Stimulated activated CD4-positive, alpha-beta T cell treated with anti-CD3 and anti-CD28 coated beads, Interleukin-12 subunit alpha, Interleukin-12 subunit beta, amount 100 ng/mL, for 4 hours (primary cell): Measurements from ENCODE around the gene U2AF1L4.
"Not testable (repeated sequence)": the region's sequence is repeated elsewhere in the genome, so short reads cannot be mapped to it uniquely, and the experiment has no call there.

ENCODE experiments used
- DNase-seq: peaks from one replicate; pipeline ENCODE4 v3.0.0-alpha.2; 2020

U2AF1L4 gene

GRCh38 chr19:35739275-35740107 is 5.7 kb downstream of the U2AF1L4 start:
- DNase-seq, result no peak

GRCh38 chr19:35738887-35739229 is 6.4 kb downstream of the U2AF1L4 start:
- no peak for DNase-seq

DNA sequence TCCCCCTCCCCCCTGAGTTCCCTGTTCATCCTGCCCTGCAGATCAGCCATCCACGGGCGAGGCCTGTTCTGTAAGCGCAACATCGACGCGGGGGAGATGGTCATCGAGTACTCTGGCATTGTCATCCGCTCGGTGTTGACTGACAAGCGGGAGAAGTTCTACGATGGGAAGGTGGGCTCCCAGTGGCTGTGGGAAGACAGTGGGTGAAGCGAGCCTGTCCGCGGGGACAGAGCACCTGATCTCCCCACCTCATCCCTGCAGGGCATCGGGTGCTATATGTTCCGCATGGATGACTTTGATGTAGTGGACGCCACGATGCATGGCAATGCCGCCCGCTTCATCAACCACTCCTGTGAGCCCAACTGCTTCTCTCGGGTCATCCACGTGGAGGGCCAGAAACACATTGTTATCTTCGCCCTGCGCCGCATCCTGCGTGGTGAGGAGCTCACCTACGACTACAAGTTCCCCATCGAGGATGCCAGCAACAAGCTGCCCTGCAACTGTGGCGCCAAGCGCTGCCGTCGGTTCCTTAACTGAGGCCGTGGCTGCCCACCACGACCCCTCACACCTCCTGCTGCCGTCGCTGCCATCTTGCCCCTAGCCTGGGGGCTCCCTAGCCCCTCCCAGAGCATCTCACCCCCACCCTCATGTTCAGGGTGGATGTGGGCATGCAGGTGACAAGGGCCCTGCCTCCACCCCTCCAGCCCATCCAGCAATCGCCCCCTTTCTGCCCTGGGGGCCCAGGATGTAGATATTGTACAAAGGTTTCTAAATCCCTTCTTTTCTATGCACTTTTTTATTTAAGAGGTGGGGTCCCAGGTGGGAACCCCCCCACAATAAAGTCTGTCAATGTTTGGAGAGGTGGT is 7.0 kb downstream of the U2AF1L4 start:
- DNase-seq, result no peak

GRCh38 chr19:35736913-35737886 is 8.0 kb downstream of the U2AF1L4 start:
- no peak for DNase-seq

DNA sequence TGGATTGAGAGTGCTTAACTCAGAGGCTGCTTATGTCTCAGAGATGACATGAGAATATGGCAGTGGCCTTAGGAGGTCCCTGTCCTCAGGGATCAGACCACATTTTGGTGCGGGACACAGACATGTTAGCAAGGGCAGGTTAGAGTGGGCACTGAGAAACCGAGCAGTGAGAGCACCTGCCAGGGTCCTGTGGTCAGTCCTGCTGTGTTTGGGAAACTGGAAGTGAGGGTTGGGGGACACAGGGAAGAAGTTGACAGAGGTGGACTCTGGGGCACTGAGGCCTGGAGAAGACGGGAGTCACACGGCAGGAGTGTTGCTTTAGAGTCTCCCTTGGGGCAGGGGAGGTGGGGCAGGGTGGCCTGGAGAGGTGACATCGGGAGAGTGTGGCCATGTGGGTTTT is 10.3 kb downstream of the U2AF1L4 start:
- DNase-seq, result no peak

- no peak for DNase-seq
Measured at GRCh38 chr19:35734273-35734672, 10.9 kb downstream of the U2AF1L4 start.

DNA sequence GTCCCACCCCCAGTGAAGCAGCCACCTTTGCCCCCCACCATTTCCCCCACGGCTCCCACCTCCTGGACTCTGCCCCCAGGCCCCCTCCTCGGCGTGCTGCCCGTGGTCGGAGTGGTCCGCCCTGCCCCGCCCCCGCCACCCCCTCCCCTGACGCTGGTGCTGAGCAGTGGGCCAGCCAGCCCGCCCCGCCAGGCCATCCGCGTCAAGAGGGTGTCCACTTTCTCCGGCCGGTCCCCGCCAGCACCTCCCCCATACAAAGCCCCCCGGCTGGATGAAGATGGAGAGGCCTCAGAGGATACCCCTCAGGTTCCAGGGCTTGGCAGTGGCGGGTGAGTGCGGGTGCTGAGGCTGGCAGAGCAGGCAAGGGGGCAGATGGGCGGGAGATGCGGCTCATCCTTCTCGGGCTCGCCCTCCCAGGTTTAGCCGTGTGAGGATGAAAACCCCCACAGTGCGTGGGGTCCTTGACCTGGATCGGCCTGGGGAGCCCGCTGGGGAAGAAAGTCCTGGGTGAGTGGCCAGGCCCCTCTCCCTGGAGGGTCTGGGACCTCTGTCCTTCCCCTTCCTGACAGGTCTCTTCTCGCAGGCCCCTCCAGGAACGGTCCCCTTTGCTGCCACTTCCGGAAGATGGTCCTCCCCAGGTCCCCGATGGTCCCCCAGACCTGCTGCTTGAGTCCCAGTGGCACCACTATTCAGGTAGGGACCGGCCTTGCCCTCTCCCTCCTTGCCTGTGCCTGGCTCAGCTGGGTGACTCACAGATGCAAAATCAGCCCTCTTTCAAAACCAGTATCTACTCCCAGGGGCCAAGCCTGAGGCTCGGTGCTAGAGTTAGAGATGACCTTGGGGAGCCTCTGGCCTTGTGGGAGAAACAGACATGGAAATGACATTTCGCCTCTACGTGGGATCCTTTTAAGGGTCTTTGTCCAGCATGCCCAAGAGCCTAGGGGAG is 11.8 kb downstream of the U2AF1L4 start:
- DNase-seq, result no peak

DNA sequence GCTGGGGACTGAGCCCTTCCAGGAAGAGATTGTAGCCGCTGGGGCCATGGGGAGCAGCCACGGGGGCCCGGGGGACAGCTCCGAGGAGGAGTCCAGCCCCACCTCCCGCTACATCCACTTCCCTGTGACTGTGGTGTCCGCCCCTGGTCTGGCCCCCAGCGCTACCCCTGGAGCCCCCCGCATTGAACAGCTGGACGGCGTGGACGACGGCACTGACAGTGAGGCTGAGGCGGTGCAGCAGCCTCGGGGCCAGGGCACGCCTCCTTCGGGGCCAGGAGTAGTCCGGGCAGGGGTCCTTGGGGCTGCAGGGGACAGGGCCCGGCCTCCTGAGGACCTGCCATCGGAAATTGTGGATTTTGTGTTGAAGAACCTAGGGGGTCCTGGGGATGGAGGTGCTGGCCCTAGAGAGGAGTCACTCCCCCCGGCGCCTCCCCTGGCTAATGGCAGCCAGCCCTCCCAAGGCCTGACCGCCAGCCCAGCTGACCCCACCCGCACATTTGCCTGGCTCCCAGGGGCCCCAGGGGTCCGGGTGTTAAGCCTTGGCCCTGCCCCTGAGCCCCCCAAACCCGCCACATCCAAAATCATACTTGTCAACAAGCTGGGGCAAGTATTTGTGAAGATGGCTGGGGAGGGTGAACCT is 12.6 kb downstream of the U2AF1L4 start:
- DNase-seq, result no peak

DNA sequence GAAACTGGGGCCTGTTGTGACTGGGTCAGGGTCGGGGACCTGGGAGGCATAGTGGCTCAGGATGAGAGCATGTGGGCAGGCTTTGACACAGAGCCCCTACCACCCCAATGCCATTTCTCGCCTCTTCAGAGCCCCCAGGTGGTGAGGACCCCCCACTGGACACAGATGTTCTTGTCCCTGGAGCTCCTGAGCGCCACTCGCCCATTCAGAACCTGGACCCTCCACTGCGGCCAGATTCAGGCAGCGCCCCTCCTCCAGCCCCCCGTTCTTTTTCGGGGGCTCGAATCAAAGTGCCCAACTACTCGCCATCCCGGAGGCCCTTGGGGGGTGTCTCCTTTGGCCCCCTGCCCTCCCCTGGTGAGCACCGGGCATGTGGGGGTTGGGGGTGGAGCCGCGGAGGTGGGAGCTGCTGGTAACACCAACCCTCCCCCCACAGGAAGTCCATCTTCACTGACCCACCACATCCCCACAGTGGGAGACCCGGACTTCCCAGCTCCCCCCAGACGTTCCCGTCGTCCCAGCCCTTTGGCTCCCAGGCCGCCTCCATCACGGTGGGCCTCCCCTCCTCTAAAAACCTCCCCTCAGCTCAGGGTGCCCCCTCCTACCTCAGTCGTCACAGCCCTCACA is 13.3 kb downstream of the U2AF1L4 start:
- DNase-seq, result no peak

DNA sequence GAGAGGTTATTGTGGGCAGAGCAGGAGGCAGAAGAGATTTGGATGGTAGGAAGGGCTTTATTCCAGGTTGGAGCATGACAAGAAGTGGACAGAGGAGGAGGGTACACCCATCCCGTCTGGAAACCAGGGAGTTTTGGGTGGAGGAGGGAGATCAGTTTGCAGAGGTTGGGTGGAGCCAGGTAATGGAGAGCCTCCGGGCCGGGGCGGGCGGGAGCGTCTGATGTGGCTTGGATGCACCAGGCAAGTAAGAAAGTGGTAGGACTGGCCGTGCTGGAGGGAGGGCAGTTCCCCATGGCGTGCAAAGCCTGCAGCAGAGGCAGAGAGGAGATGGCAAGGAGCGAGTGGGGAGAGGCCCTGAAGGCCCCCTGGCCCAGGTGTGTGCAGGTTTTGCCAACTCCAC is 13.9 kb downstream of the U2AF1L4 start:
- DNase-seq, result no peak

GRCh38 chr19:35730326-35730725 is 14.9 kb downstream of the U2AF1L4 start:
- no peak for DNase-seq

GRCh38 chr19:35729763-35730162 is 15.5 kb downstream of the U2AF1L4 start:
- no peak for DNase-seq

DNA sequence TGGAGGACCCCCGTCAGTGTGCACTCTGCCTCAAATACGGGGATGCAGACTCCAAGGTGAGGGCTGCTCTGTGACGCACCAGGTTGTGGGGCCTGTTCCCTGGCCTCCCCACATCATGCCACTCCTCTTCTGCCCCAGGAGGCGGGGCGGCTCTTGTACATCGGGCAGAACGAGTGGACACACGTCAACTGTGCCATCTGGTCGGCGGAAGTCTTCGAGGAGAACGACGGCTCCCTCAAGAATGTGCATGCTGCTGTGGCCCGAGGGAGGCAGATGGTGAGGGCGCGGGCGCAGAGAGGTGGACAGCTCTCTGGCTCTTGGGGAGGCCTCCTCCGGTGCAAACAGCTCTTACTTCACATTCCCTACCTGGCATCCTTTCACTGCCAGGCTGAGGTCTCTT is 16.2 kb downstream of the U2AF1L4 start:
- DNase-seq, result no peak

DNA sequence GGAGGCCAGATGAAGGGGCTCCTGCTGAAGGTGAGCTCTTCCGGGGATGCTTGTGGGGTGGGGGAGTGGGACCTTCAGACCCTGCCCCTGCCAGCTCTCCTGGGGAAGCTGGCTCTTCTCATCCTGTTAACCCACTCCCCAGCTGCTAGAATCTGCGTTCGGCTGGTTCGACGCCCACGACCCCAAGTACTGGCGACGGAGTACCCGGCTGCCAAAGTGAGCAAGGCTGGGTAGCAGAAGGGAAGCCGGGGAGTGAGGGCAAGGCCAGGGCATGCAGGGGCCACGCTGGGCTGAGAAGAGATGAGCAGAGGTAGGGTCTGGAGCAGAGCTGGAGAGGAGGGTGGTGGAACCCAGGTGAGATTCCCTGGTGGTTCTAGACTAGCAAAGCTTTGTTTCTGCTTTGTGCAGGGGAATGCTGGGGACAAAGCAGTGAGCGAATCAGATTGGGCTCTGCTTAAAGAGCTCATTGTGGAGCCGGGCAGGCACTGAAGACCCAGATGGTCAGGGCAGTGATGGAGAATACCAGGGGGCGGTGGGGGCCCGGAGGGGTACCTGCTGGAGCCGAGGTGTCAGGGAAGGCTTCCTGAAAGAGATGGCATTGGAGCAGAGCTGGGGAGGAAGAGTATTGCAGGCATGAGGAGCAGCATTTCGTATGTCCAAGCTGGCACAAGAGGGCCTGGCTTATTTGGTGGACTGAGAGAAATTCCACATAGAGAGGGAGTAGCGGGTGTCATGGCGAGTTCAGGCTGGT is 17.1 kb downstream of the U2AF1L4 start:
- DNase-seq, result no peak

DNA sequence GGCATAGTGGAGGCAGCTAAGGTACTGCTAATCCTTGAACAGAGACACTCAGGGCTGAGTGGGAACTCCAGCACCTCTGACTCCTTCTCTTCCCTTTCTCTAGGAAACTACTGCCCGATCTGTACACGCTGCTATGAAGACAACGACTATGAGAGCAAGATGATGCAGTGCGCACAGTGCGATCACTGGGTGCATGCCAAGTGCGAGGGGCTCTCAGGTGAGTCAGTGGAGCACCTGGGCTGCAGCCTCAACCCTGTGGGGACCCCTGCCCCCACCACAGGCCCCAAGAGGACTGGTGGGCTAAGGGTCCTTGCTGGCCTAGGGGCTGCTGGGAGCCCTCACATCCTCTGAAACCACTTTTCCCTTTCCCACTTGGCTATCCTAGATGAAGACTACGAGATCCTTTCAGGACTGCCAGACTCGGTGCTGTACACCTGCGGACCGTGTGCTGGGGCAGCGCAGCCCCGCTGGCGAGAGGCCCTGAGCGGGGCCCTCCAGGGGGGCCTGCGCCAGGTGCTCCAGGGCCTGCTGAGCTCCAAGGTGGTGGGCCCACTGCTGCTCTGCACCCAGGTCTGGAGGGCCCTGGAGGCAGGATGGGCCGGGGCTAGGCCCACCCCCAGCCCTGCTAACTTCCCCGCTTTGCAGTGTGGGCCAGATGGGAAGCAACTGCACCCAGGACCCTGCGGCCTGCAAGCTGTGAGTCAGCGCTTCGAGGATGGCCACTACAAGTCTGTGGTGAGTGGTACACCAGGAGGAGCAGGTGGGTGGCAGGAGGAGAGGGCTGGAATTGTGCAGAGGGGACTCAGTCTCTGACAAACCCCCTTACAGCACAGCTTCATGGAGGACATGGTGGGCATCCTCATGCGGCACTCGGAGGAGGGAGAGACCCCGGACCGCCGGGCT is 17.9 kb downstream of the U2AF1L4 start:
- DNase-seq, result no peak

GRCh38 chr19:35725216-35725861 is 19.9 kb downstream of the U2AF1L4 start:
- no peak for DNase-seq

GRCh38 chr19:35724560-35724959 is 20.7 kb downstream of the U2AF1L4 start:
- no peak for DNase-seq

- not testable (repeated sequence) for DNase-seq
Measured at GRCh38 chr19:35724132-35724531, 21.1 kb downstream of the U2AF1L4 start.
